ENCODE measurements around the gene FAF1. TPM values are rescaled to one million over a fixed set of nuclear protein-coding genes. Genes with fewer than 3 reads are reported as not detected.
"Not testable (repeated sequence)": the region's sequence is repeated elsewhere in the genome, so short reads cannot be mapped to it uniquely, and the experiment has no call there.

The FAF1 gene
- 47.8 TPM for total RNA-seq
- long read RNA-seq, full-length matches to known transcripts: 7 of 25 reads
- long read RNA-seq, partial matches to known transcripts: 8 of 25 reads
- long read RNA-seq, other reads (novel, unspliced or antisense): 10 of 25 reads

DNA sequence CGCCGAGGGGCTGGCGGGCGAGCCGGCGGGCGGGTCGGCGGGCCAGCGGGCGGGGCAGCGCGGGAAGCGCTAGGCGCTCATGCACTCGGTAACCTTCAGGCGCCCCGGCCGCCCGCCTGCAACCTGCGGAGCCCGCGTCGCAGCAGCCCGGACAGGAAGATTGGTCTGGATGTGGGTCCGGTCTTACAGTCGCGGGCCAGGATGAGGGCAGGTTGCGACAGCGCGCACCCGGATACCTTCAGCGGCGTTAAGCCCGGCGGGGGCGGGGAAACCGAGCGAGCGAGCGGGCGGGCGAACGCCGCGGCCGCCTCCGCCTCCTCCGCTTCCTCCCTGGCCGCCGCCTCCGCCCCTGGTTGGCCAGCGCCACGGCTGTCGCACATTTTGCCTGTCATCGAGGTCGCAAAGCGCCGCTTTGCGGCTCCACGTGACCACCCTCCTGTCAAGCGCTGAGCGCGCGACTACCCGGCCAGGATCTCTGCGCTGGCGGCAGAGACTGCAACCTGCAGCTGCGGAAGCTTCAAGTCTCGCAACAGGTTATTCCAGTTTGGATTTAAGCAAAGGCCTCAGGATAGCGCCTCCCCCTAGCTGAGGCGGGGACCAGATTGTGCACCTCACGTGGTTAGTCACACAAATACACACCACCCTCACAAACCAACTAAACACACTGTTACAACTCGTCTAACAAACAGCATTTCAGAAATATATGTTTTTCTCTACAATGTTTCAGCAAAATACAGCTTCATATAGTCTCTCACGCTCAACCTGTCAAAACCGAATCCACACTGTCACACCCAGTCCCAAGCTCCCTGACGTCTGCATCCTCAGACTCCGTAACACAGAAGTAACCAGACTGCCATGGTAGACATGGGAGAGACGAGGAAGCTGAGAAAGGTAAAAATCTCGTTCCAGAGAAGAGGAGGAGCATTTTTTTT lies at the start of gene FAF1:
Gene FAF1 (minus strand): TSS at position 355 of the 932 bp plus-strand sequence. CDS start 456 bp downstream, outside the sequence.
- peak; percentile 100 for DNase-seq (ENCODE audit: low spot score)

DNA sequence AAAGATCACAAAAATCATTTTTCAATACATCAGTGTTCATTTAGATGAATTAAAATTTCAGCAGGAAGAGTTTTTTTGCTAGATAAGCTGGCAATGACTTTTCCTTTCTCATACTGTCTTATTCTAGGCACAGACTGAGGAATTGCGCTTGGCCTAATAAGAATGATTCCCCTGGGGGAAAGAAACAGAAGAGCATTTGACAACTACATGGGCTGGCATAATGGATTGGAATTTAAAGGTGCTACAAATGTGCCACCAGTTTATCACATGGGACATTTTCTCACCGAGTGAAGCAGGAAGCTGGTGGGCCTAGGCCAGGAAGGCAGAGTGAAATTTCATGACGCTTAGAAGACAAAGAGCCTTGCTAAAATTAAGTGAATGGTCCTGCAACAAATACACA lies 49.3 kb upstream of the FAF1 start:
- no peak for DNase-seq (ENCODE audit: low spot score)

DNA sequence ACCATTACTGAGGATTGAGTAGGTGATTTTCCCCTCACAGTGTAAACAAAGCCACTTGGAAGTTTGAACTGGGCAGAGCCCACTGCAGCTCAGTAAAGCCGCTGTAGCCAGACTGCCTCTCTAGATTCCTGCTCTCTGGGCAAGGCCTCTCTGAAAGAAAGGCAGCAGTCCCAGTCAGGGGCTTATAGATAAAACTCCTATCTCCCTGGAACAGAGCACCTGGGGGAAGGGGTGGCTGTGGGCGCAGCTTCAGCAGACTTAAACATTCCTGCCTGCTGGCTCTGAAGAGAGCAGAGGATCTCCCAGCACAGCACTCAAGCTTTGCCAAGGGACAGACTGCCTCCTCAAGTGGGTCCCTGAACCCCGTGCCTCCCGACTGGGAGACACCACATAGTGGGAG lies 45.5 kb upstream of the FAF1 start:
- not testable (repeated sequence) for DNase-seq (ENCODE audit: low spot score)

DNA sequence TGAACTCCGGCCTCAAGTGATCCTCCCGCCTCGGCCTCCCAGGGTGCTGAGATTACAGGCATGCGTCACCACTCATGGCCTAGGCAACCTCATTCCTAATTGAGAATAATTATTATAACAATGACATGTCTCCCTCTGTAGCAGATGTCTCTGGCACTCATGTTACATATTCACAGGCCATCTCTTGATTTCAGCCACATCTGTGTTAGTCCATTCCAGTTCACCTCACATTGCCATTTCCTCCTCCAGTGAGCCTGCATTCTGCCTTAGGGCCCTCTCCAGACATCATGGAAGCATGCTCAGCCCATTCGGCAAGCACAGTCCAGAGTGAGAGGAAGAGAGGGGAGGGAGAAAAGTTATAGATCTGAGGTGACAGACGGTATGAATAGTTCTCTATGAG lies 42.4 kb upstream of the FAF1 start:
- no peak for DNase-seq (ENCODE audit: low spot score)

DNA sequence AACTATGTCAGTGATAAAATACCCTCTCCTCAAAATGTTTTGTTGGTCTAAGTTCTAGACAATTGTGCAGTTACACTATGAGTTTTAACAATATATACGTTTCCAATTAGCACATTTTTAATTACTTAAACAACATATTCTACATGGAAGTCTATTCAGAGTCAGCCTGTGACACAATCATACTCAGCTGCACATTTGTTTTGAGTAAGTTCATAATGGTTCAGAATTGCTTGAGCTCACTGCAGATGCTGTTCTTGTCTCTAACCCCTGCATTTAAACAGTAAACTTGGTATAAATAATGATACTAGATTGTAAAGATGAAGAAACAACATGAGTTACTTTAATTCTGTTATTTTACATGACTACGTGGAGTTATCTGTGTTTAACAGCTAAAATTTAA lies 40.6 kb upstream of the FAF1 start:
- DNase-seq (ENCODE audit: low spot score): no peak

DNA sequence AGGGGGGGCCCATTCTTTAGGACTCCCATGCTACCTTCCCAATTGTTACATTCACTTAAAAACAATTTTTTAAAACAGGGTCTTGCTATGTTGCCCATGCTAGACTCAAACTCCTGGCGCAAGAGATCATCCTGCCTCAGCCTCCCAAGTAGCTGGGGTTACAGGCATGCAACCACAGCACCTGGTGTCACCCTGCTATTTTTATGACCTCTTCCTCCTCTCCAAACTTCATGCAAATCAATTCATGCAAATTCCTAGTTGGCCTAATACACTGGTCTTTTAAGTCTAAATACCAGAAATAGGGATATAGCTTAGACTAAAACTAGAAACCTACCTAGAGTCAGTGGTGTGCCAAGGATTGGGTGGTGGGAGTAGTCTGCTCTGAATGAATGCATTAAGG lies 40.1 kb upstream of the FAF1 start:
- no peak for DNase-seq (ENCODE audit: low spot score)

DNA sequence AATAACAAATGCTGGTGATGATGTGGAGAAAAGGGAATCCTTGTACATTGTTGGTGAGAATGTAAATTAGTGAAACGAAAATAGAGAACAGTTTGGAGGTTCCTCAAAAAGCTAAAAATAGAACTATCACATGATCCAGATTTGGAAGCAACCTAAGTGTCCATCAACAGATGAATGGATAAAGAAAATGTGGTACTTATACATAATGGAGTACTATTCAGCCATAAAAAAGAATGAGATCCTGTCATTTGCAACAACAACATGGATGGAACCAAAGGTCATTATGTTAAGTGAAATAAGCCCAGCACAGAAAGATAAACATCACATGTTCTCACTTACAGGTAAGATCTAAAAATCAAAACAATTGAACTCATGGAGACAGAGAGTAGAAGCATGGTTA lies 39.3 kb upstream of the FAF1 start:
- not testable (repeated sequence) for DNase-seq (ENCODE audit: low spot score)

DNA sequence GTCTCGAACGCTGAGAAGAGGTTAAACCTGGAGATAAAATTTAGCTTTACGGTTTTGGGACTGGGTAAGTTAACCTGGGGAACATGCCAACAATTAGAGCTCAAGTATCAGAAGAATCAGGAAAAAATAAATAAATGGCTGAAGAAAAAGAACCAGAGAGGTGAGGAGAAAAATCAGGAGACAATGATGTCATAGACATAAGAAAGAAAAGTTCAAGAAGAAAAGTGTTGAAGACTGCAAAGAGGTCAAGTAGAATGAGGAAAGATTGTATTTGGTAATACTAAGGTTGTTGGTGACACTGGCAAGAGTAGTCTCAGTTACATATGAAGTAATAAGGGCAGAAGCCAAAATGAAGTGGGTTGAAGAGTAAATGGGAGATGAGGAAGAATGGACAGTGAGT lies 36.0 kb upstream of the FAF1 start:
- no peak for DNase-seq (ENCODE audit: low spot score)

DNA sequence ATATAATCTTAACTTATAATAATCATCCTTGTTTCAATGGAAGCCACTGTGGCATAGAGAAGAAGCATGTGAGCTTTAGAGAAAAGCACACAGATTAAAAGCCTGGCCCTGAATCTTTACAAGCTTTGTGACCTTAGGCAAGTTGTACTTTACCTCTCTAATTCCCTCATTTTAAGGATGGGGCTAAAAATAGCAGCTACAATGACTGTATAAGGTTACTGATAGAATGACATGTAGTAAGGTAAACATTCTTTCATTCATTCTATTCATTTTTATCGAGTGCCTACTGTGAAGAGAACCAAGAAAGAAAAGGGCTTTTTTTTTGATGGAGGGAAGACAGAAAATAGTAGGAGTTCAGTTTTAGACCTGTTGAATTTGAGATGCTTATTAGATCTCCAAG lies 35.6 kb upstream of the FAF1 start:
- no peak for DNase-seq (ENCODE audit: low spot score)

DNA sequence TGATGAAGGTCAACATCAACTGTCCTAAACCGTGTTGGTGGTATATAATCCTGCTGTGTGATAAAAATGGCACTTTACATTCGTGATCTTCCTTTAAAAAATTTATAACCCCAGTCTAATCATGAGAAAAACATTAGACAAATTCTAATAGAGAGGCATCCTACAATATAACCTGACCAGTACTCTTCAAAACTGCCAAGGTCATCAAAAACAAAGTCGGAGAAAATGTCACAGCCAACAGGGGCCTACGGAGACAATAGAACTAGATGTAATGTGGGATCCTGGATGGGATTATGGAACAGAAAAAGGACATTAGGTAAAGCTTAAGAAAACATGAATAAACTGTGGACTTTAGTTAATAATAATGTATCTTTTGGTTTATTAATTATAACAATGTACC lies 34.9 kb upstream of the FAF1 start:
- DNase-seq (ENCODE audit: low spot score): no peak

DNA sequence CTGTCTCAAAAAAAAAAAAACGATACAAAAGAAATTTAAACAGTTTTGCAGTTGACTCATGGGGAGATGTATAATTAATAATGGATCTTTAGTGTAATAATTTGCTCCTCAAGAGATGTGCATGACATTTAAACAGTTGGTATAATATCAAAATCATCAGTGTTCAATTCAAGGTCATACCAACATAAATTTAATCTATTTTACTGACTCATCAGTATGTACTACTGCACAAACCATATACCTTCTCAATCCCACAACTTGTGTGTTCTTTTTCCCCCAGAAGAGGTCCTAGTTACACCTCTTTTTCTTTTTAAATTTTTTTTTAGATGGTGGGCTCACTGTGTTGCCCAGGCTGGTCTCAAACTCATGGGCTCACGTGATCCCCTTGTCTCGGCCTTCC lies 33.6 kb upstream of the FAF1 start:
- DNase-seq (ENCODE audit: low spot score): no peak

DNA sequence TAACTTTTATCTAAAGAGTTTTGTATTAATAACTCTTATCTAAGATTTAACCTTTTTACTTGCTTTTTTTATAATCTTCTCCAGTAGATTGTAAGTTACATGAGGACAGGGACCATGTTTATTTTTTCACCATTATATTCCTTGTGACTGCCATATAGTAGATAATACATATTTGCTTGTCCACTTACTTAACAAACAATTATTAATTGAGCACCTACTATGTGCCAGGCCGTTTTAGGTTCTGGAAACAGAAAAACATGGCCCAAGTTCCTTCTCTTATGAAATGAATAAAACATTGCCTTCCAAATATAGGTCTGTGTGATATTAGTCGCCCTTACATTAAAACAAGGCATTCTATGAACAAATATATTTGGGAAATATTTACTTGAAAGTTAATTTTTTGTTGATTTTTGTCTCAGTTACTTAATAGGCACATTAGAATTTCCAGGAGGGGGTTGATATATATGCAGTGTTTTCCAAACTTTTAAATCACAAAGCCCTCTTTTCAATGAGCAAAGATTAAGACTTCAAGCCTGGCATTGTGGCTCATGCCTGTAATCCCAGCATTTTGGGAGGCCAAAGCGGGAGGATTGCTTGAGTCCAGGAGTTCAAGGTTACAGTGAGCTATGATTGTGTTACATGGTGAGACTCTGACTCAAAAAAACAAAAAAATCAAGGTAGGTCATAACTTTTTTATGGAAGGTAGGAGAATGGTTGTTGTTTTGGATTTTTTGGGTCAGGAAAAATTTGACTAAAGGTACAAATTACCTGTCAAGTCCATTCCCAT lies 32.7 kb upstream of the FAF1 start:
- DNase-seq (ENCODE audit: low spot score): no peak

DNA sequence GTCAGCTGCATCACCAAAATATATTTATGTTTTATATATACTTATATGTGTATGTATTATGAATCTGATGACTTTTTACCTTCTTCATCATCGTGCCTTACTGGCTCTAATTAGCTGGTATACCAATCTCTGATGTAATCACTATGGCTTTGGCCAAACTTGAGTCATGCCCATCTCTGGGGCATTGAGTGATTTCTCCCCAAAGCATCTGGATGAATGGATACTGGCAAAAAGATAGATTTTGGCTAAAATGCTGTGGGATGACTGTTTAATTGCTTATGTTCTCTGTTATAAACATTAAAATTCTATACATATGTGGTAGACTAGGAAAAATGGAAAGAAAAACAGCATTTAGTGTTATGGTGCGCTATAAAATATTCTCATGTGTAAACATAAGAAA lies 29.6 kb upstream of the FAF1 start:
- no peak for DNase-seq (ENCODE audit: low spot score)

DNA sequence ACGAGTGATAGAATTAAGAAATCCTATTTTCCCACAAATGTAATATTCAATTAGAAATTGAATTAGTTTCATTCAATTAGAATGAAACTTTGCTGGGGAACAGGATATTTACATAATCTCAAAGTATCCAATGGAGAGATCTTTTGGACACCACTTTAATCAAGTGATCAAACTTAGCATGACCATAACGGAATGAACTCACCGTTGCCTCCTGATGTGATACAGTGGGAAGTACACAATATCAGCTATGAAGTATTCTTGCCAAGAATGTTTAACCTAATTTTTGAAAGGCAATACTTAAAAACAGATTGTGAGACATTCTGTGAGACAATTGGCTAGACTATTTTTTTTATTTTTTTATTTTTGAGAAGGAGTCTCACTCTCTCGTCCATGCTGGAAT lies 26.6 kb upstream of the FAF1 start:
- no peak for DNase-seq (ENCODE audit: low spot score)

DNA sequence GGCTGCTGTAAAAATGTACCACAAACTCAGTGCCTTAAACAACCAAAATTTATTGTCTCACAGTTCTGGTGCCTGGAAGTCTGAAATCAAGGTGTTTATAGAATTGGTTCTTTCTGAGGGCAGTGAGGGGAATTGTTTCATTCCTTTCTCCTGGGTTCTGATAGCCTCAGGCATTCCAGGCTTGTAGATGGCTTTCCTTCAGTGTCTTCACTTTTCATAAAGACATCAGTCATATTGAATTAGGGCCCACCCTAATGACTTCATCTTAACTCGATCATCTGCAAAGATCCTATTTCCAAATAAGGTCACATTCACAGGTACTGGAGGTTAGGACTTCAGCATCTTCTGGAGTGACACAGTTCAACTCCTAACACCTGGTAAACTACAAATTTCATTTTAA lies 25.0 kb upstream of the FAF1 start:
- no peak for DNase-seq (ENCODE audit: low spot score)

DNA sequence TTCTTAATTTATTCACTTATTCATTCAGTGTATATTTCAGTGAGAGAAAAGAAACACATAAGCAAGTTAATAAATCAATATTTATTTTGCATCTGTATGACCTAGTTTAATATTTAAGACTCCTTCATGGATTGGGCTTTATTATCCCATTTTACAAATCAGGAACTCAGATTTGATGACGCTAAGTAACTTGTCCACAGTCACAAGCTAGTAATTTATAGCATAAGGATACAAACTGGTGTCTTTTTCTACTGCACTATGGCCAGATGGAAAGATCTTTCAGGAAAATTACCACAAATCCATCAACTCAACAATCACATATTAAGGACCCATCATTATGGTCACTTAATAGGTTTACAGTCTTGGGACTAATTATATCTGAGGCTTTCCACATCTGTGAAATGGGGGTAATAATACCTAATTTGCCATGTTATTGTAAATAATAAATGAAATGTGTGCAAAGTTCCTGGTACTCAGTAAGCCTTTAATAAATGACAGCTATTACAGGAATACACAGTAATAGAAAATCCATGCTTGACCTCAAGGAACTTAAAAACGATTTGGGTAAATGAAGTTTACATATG lies 23.2 kb upstream of the FAF1 start:
- no peak for DNase-seq (ENCODE audit: low spot score)

DNA sequence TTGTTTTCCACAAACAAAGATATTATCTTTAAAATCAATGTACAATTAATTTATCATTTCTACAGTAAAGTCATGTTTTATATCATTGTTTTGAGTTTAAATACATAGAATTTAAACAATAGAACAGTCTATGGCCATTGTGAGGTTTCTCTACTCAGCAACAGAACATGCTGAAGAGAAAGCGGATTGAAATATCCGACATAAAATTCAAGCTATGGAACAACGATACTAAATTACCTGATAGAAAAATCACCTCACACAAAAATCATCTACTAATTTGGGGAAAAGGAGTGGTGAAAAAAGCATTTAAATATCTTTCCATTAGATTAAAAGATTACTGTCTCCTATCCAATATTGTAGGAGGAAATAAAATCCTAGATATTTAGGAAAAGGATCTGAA lies 22.5 kb upstream of the FAF1 start:
- no peak for DNase-seq (ENCODE audit: low spot score)

DNA sequence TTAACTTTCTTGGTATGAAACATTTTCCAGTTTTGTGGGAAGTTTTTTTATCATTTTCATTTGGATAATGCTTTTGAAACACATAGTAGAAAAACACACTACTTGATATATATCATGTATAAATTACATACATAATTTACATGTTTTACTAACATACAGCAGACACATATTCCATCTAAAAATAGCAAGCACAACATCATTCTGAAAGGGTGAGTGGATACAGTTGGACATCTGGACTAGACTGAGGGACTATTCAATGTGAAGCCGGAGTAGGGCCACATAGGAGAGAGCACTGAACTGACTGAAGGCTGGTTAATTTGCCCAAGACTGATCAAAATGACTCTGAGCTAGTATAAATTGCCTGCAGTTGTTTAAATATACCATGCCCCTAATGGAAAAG lies 21.7 kb upstream of the FAF1 start:
- no peak for DNase-seq (ENCODE audit: low spot score)

DNA sequence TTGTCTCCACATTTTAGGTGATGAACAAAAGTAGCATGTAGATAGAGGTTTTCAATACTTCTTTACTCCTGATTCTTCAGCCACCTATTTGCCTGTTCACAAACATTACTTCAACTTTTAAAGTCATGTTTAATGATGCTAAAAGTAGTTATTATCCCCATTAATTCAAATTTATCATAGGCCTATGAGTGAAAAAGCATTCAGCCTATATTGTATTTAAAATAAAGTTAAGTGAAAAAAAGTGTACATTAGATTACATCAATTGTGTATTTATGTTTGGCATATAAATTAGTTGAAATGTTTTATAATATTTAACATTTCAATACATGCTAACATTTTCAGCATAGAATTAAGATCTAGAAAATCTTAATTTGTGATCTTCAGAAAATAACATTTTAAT lies 20.4 kb upstream of the FAF1 start:
- no peak for DNase-seq (ENCODE audit: low spot score)

DNA sequence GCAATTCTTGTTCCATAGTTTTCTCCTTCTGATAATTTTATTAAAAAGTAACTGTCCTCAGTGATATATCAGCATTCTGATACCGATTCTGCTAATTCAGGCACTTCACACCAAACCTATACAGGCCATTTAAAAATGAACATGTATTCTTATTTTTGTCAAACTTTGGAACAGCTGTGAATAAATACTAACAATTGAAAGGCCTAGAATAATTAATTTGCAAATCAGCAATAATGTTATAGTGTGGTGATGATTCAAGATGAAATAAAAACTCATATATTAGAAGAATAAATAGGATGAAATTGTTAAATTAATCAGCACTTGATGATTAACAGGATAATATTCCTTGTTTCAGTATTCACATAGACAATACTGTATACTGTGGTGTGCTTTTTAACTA lies 19.9 kb upstream of the FAF1 start:
- no peak for DNase-seq (ENCODE audit: low spot score)

DNA sequence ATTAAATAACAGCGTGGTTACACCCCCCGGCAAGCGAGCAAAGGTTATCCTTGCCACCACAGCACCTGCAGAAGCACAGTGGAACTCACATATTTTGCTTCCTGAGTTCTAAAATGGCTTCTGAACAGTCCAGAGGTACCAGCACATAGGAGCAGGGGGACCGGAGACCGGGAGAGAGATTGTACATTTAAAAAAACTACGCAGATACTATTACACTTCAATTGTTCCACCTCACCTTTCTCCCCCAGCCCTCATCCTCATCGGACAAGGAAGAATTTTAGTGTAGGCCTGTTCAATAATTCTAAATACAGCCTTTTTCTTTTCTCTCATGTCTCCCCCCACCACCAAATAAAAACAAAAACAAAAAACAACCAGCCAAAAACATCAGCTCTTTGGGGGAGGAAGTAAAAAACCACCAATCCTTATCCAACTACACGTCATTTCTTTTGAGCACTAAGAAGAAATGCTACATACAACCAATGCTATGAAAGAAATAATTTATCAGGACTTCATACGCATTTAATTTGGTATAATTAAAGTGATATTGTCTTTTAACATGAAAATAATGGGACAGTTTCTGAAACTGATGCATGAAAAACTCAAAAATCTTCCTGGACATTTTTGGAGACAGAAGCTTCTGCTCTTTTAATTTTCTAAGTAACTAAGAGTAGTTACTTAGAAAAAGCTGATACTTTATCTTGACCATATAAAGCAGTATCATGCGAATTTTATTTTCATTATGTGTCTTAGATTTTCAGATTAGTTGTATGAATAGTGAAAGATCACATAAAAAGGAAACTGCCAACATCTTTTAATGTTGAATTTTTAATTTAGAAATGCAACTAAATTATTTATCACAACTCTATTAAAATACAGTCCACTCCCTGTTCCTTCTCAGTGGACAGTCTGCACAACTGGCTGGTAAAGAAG lies 19.1 kb upstream of the FAF1 start:
- DNase-seq (ENCODE audit: low spot score): no peak
